Endothelial cell (in vitro differentiated cells): Measurements from ENCODE around the gene CXCL8. TPM values are rescaled to one million over a fixed set of nuclear protein-coding genes. Genes with fewer than 3 reads are reported as not detected.

Experiments
- DNase-seq: peaks from one replicate; pipeline ENCODE4 v3.0.0; 2021; ENCODE audit warnings: low spot score
- H3K27ac Mint-ChIP-seq: one replicate; pipeline ENCODE4 v1.8.0; 2021; ENCODE audit warnings: mixed read lengths, inconsistent platforms; ENCODE audit not compliant: unreplicated experiment
- H3K27me3 Mint-ChIP-seq: one replicate; pipeline ENCODE4 v1.8.0; 2021; ENCODE audit warnings: mild to moderate bottlenecking, moderate library complexity, mixed read lengths, inconsistent platforms; ENCODE audit not compliant: unreplicated experiment
- H3K36me3 Mint-ChIP-seq: one replicate; pipeline ENCODE4 v1.8.0; 2021; ENCODE audit warnings: mild to moderate bottlenecking, low read depth, mixed read lengths, inconsistent platforms; ENCODE audit not compliant: unreplicated experiment
- H3K4me1 Mint-ChIP-seq: one replicate; pipeline ENCODE4 v1.8.0; 2021; ENCODE audit warnings: mild to moderate bottlenecking, mixed read lengths, inconsistent platforms; ENCODE audit not compliant: unreplicated experiment
- H3K4me3 Mint-ChIP-seq: one replicate; pipeline ENCODE4 v1.8.0; 2021; ENCODE audit warnings: mild to moderate bottlenecking, mixed read lengths, inconsistent platforms; ENCODE audit not compliant: unreplicated experiment
- H3K9me3 Mint-ChIP-seq: one replicate; pipeline ENCODE4 v1.8.0; 2021; ENCODE audit warnings: mixed read lengths, inconsistent platforms; ENCODE audit not compliant: unreplicated experiment
- CTCF ChIP-seq: fragments of 200-600 bp; sonication (generic); IDR thresholded peaks from one replicate; pipeline ENCODE4 v1.5.0; 2021; ENCODE audit warnings: antibody characterized with exemption; ENCODE audit not compliant: unreplicated experiment
- total RNA-seq: library from RNA; stranded (reverse); fragmentation: NEBNext Ultra II Directional; extraction: Animal tissue kit (Norgen Biotek cat#: 25700); gene quantifications from one replicate; pipeline ENCODE4 v1.2.1, GENCODE V29; 2021; ENCODE audit not compliant: unreplicated experiment

Gene CXCL8
- total RNA-seq, 1 donor from 2014 or later = not detected

GRCh38 chr4:73728091-73728741 lies 12.2 kb upstream of the CXCL8 start:
- no peak overlapping the region for H3K4me3 Mint-ChIP-seq
- H3K27ac Mint-ChIP-seq = no peak overlapping the region
- DNase-seq = no peak
- peaks cover 3% of the 10 kb centered on the region for H3K27me3 Mint-ChIP-seq
- H3K36me3 Mint-ChIP-seq = no peaks in the 10 kb centered on the region
- H3K9me3 Mint-ChIP-seq = no peaks in the 10 kb centered on the region
- no peak for TF ChIP-seq CTCF
- H3K4me1 Mint-ChIP-seq = peaks cover 32% of the 10 kb centered on the region

GRCh38 chr4:73729534-73730165 lies 10.7 kb upstream of the CXCL8 start:
- Mint-ChIP-seq H3K4me3 (no peak overlapping the region), H3K4me1 (peaks cover 36% of the 10 kb centered on the region), H3K27me3 (peaks cover 3% of the 10 kb centered on the region), H3K9me3 (no peaks in the 10 kb centered on the region), H3K36me3 (no peaks in the 10 kb centered on the region), H3K27ac (no peak overlapping the region)
- DNase-seq = peak; percentile 42
- TF ChIP-seq CTCF = peak; percentile 59

- Mint-ChIP-seq H3K27ac (no peak overlapping the region), H3K4me1 (peaks cover 36% of the 10 kb centered on the region), H3K27me3 (peaks cover 3% of the 10 kb centered on the region), H3K4me3 (no peak overlapping the region), H3K36me3 (no peaks in the 10 kb centered on the region), H3K9me3 (no peaks in the 10 kb centered on the region)
- no peak for DNase-seq
- TF ChIP-seq CTCF = no peak
Observed at GRCh38 chr4:73730292-73730691, 10.1 kb upstream of the CXCL8 start.

GRCh38 chr4:73730867-73731266 lies 9.5 kb upstream of the CXCL8 start:
- H3K9me3 Mint-ChIP-seq = no peaks in the 10 kb centered on the region
- H3K36me3 Mint-ChIP-seq = no peaks in the 10 kb centered on the region
- H3K4me3 Mint-ChIP-seq = no peak overlapping the region
- H3K27ac Mint-ChIP-seq = no peak overlapping the region
- no peak for DNase-seq
- H3K27me3 Mint-ChIP-seq = peaks cover 1% of the 10 kb centered on the region
- no peak for TF ChIP-seq CTCF
- H3K4me1 Mint-ChIP-seq = peaks cover 34% of the 10 kb centered on the region

- H3K4me1 Mint-ChIP-seq = peaks cover 27% of the 10 kb centered on the region
- no peak for DNase-seq
- H3K27me3 Mint-ChIP-seq = no peaks in the 10 kb centered on the region
- no peaks in the 10 kb centered on the region for H3K36me3 Mint-ChIP-seq
- no peaks in the 10 kb centered on the region for H3K9me3 Mint-ChIP-seq
- H3K27ac Mint-ChIP-seq = peak overlapping the region; percentile 74
- no peak for TF ChIP-seq CTCF
- no peak overlapping the region for H3K4me3 Mint-ChIP-seq
Observed at GRCh38 chr4:73731968-73732610, 8.3 kb upstream of the CXCL8 start.
